Ramos (cell line): ENCODE results near the gene CC2D2A.

ENCODE experiments used
- in situ Hi-C: fragments of 300-500 bp; cut with MboI; formaldehyde crosslinking; loops from one replicate; pipeline ENCODE4 v1.14.3; 2022; ENCODE audit warnings: low sequenced_read_pairs; ENCODE audit not compliant: unreplicated experiment

Gene CC2D2A

GRCh38 chr4:15457406-15458201 lies 12.1 kb upstream of the CC2D2A start:
- in situ Hi-C loops, result loop anchor here (5.0 to 25.0 kb wide), 2 partner anchors 225 to 505 kb away; partner anchors contain the start of gene FGFBP2

DNA sequence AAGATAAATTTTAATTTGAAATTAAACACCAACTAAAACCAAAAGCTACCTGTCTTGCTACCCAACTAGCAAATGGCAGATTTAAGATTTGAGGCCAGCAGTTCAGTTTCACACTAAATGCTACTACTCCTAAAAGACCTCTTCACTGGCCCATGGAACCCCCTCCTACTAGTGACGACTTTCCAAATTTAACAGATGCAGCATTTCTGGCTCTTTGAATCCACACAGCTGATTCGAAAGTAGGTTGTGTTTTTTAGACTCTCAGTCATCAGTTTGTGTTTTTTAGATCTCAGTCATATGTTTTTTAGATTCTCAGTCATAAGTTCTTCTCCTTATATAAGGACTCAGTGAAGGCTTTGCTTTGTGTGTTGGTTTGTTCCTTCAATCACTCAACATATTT lies 11.1 kb upstream of the CC2D2A start:
- in situ Hi-C loops, result loop anchor here (5.0 to 25.0 kb wide), 2 partner anchors 226 to 504 kb away; partner anchors contain the start of gene FGFBP2

DNA sequence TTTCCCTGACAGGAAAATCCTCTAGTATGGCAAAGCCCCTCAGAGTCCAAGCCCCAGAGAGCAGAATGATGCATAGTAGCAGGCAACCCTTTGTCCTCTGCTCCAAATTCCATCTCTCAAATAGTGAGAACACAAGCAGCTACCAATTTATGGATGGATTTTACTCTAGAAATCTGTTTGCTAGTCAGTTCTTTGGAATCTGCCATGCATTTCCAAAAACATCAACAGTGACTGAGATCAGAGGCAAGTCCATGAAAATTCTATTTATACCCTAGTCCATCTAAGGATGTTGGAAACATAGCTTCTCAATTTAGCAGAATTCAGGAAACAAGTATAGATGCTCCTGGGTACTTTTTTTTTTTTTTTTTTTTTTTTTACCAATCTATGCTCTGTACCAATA lies 10.0 kb upstream of the CC2D2A start:
- in situ Hi-C loops, result loop anchor here (5.0 to 25.0 kb wide), 2 partner anchors 227 to 503 kb away; partner anchors contain the start of gene FGFBP2

DNA sequence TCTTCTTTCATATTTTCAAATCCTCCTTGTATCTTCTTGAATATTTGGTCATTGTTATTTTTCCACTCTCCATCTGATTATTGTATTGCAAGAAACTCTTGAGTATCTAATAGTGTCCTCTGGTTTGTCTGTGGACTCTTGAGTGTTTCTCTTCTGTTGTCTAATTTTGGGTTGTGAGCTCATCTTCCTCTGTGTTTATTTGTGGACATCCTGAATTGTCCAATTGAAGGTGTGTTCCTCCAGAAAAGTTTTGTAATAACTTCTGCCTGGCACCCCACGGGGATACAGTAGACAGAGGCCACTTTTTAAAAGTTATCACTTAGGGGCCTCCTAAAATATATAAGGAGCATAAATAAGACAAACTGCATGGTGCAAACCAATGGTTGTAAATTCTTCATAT lies 3.1 kb upstream of the CC2D2A start:
- in situ Hi-C loops, result loop anchor here (25.0 kb wide), 1 partner anchor 496 kb away; the partner anchor contains the start of gene FGFBP2

DNA sequence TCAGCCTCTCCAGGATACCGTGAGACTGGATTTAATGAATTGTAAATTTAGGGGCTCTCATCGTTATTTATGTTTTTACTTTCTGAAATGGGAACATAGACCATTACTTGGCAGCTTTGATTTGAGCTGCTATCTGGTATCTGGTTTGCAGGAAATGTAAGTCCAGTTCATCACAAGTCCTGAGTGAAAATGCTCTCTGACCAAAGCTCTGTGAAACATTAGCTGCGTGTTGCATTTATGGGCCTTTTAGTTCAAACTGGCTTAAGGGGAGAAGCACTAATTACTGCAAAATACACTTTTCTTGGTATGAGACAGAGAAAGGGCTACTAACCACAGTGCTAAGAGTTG lies 420 bp downstream of the CC2D2A start:
- in situ Hi-C loops, result loop anchor here (25.0 kb wide), 1 partner anchor 492 kb away; the partner anchor contains the start of gene FGFBP2

- in situ Hi-C loops, result loop anchor here (25.0 kb wide), 1 partner anchor 811 kb away; no protein-coding TSS in a partner anchor
Measured at GRCh38 chr4:15476396-15476795, 6.7 kb downstream of the CC2D2A start.

DNA sequence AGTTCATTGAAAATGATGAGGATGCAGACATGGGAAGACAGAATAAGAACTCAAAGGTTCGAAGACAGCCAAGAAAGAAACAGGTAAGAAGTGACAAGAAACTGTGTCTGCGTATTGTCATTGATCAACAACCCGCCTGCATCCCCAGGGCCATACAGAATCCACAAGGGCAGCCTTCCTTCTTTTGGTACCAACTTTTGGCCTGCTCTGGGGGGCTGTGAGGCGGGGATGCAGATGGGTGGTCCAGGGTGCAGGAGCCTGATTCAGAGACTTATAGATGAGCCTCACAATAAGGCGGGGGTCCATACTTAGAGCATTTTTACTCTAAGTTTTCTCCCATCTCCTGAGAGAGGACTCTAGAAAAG lies 9.0 kb downstream of the CC2D2A start:
- in situ Hi-C loops, result loop anchor here (25.0 kb wide), 1 partner anchor 809 kb away; no protein-coding TSS in a partner anchor

GRCh38 chr4:15479089-15479912 lies 9.6 kb downstream of the CC2D2A start:
- in situ Hi-C loops, result loop anchor here (25.0 kb wide), 1 partner anchor 808 kb away; no protein-coding TSS in a partner anchor

GRCh38 chr4:15479913-15480185 lies 10.2 kb downstream of the CC2D2A start:
- in situ Hi-C loops, result loop anchor here (25.0 kb wide), 1 partner anchor 807 kb away; no protein-coding TSS in a partner anchor

GRCh38 chr4:15481961-15482745 lies 12.5 kb downstream of the CC2D2A start:
- in situ Hi-C loops, result loop anchor here (25.0 kb wide), 1 partner anchor 805 kb away; no protein-coding TSS in a partner anchor

DNA sequence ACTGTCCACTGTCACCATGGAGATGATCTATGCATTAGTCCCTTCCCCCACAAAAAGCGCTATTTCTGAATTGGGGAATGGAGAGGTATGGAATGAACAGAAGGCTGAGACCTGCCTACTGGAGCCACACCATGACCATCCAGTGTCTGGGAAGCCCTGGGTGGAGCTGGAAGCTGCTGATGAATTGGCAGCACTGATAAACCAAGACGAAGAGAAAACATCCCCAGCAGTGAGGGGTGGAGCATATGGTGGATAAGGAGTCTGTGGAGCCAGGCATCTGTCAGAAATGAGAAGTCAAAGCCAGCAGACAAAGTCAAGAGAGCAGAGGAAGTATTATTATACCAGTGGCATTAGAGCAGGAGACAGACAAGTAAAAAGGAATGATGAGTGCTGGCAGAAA lies 13.2 kb downstream of the CC2D2A start:
- in situ Hi-C loops, result loop anchor here (25.0 kb wide), 1 partner anchor 804 kb away; no protein-coding TSS in a partner anchor

DNA sequence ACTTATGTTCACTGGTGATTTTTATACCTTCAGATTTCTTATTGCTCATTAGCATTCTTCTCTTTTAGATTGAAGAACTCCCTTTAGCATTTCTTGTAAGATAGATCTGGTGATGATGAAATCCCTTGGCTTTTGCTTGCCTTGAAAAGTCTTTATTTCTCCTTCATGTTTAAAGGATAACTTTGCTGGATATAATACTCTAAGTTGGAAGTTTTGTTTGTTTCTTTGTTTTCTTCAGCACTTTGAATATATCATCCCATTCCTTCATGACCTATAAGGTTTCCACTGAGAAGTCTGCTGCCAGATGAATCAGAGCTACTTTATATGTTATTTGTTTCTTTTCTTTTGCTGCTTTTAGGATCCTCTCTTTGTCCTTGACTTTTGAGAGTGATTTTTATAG lies 18.5 kb downstream of the CC2D2A start:
- in situ Hi-C loops, result loop anchor here (25.0 kb wide), 1 partner anchor 799 kb away; no protein-coding TSS in a partner anchor

DNA sequence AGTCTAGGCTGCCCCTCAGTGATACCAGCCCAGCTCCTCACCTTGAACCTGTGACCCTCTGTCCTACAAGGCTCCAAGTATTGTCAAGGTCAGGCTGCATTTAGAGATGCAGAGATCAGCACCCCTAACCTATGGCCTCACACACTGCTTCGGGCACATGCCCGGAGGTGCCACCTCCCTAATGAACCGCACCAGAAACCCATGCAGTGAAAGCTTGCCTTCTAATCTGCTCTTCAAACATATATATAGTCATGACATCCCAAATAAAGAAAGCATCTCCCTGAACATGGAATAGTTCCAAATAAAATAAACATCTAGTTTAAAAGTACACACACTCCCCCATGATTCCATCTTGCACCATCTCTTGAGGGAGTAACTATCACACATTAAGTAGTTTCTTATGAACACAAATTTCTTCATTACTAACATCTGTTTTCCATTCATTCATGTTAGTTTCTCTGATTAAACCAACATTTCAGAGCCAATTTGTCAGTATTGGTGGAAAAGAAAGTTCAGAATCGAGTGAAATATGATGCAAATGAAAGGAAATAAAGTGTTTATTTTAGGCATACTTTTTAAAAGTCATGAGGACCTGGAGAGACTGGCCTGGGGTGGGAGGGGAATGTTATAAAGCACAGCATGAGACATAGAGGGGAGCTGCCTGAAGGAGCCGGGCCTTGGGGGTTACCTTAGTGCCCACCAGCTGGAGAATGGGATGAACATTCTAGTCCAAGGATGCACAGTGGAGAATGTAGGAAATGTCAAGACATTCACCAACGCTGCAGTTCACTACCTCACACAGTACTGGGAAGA lies 19.2 kb downstream of the CC2D2A start:
- in situ Hi-C loops, result loop anchor here (25.0 kb wide), 1 partner anchor 798 kb away; no protein-coding TSS in a partner anchor

DNA sequence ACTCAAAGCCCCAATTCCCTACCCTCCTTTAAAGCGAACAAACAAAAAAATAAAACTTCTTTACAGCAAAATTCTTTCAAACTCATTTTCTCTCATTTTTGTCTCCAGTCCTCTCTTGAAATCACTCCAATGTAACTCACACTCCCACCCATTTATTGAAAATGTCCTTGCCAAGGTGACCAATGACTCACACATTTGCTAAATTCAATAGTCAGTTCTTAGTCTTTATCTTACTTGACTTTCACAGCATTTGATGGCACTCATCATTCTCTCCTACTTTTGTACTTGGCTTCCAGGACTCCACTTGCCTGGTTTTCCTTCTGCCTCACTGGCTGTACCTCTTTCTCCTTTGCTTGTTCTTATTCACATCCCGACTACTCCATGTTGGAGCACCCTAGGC lies 19.9 kb downstream of the CC2D2A start:
- in situ Hi-C loops, result loop anchor here (25.0 kb wide), 1 partner anchor 798 kb away; no protein-coding TSS in a partner anchor

DNA sequence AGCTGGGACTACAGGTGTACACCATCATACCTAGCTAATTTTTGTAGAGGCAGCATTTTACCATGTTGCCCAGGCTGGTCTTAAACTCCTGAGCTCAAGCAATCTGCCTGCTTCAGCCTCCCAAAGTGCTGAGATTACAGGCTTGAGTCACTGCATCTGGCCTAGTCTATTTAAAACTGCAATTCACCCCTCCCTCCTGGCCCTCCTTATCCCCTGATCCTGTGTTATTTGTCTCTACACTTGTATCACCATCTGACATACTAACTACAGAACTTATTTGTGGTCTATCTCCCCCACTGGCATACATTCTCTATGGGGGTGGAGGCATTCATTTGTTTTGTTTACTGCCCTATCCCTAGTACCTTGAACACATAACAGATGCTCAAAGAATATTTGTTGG lies 23.7 kb downstream of the CC2D2A start:
- in situ Hi-C loops, result loop anchor here (25.0 kb wide), 1 partner anchor 794 kb away; no protein-coding TSS in a partner anchor

DNA sequence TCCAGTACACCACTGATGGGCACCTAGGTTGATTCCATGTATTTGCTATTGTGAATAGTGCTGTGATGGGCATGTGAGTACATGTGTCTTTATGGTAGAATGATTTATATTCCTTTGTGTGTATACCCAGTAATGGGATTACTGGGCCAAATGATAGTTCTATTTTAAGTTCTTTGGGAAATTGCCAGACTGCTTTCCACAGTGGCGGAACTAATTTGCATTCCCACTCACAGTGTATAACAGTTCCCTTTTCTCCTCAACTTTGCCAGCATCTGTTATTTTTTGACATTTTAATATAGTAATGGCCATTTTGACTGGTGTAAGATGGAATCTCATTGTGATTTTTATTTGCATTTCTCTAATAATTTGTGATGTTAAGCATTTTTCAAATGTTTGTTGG lies 25.9 kb downstream of the CC2D2A start:
- in situ Hi-C loops, result loop anchor here (25.0 kb wide), 1 partner anchor 792 kb away; no protein-coding TSS in a partner anchor

DNA sequence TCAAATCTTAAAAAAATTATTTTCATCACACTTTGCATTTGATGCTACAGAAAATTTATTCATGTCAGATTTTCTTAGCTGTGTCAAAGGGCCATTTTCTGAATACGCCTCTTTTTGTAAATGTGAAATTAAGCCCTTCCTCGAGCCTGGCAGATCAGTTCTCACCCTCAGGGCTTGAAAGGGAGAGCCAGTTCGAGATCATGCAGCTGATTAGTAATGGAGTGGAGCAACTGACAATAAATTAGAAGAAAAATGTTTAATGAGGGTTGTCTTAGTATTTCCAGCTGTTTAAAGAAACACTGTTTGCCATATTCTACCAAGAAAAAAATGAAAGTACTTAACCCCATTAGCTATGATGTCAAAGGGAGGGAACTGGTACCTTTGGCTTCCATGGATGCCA lies 28.7 kb downstream of the CC2D2A start:
- in situ Hi-C loops, result loop anchor here (25.0 kb wide), 1 partner anchor 789 kb away; no protein-coding TSS in a partner anchor

- in situ Hi-C loops, result no loop called here
Measured at GRCh38 chr4:15500701-15501100, 31.0 kb downstream of the CC2D2A start.

DNA sequence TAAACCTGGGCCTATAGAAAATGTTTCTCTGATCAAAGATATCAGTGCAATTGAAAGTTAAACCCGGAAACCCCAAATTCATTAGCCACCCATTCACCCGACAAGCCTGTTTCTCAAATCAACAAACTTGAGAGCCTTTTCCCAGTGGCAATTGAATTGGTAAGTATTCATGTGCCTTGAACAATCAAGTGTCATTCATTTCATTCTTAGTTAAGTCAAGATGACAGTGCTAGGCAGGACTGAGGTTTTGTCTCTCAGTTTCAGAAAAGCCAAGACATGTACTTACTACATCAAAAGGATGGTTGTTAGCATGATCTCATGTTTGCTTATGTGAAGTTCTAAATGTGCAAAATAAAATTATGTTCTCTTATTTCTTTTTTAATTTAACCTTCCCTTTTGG lies 32.3 kb downstream of the CC2D2A start:
- in situ Hi-C loops, result no loop called here
